NCI-H187 (cell line): ENCODE results near the gene FAM50A.

ENCODE experiments used
- DNase-seq, 2 experiments: peaks; one replicate each; lab custom pipeline; 2025; lab: John Stamatoyannopoulos, UW

FAM50A gene

GRCh38 chrX:154412468-154412867 lies 31.5 kb upstream of the FAM50A start:
- DNase-seq = no peak

- no peak for DNase-seq
These were observed 30.8 kb upstream of the FAM50A start for GRCh38 chrX:154413142-154413541.

GRCh38 chrX:154417157-154417556 lies 26.8 kb upstream of the FAM50A start:
- DNase-seq = no peak

GRCh38 chrX:154419189-154419588 lies 24.8 kb upstream of the FAM50A start:
- DNase-seq = no peak

GRCh38 chrX:154419688-154420401 lies 24.1 kb upstream of the FAM50A start:
- DNase-seq = no peak

GRCh38 chrX:154420402-154420756 lies 23.6 kb upstream of the FAM50A start:
- DNase-seq = no peak

- DNase-seq = no peak
These were observed 16.8 kb upstream of the FAM50A start for GRCh38 chrX:154426916-154427770.

GRCh38 chrX:154428176-154429171 lies 15.5 kb upstream of the FAM50A start, which contains the start of gene ATP6AP1:
ATP6AP1 (plus strand) TSS chrX:154428677; CDS start chrX:154428693, 16 bp downstream.
- peak; percentile 93 to 98 for DNase-seq

- no peak for DNase-seq
These were observed 14.2 kb upstream of the FAM50A start for GRCh38 chrX:154429711-154430110.

GRCh38 chrX:154430479-154430878 lies 13.5 kb upstream of the FAM50A start:
- DNase-seq = no peak

- no peak for DNase-seq
These were observed 13.0 kb upstream of the FAM50A start for GRCh38 chrX:154430916-154431315.

GRCh38 chrX:154431341-154431740 lies 12.6 kb upstream of the FAM50A start:
- DNase-seq = no peak

- DNase-seq = no peak
These were observed 11.7 kb upstream of the FAM50A start for GRCh38 chrX:154432210-154432609.

GRCh38 chrX:154433605-154434004 lies 10.3 kb upstream of the FAM50A start:
- no peak for DNase-seq

GRCh38 chrX:154434394-154435168 lies 9.4 kb upstream of the FAM50A start:
- DNase-seq = no peak

GRCh38 chrX:154435171-154435733 lies 8.7 kb upstream of the FAM50A start:
- DNase-seq = no peak

- DNase-seq = peak; percentile 32 to 43
These were observed 7.5 kb upstream of the FAM50A start for GRCh38 chrX:154436374-154436982.

- DNase-seq = peak; percentile 43 to 66
These were observed 6.8 kb upstream of the FAM50A start, which contains the start of gene GDI1 for GRCh38 chrX:154436983-154437752. GDI1 (plus strand) TSS chrX:154437154; CDS start chrX:154437255, 101 bp downstream.
